Fibroblast of skin of back (primary cell): ENCODE results near the gene ARL8A.
A peak's percentile ranks its signal among the peaks of the same experiment; 100 is the strongest.

ENCODE experiments used
- DNase-seq: peaks from one replicate; pipeline ENCODE4 v3.0.0-alpha.2; 2013

ARL8A gene

GRCh38 chr1:202135221-202135721, 9.3 kb downstream of the ARL8A start:
- peak; percentile 60 for DNase-seq

GRCh38 chr1:202134645-202135172, 9.8 kb downstream of the ARL8A start:
- no peak for DNase-seq

- DNase-seq = no peak
Observed at GRCh38 chr1:202133989-202134388, 10.5 kb downstream of the ARL8A start.

DNA sequence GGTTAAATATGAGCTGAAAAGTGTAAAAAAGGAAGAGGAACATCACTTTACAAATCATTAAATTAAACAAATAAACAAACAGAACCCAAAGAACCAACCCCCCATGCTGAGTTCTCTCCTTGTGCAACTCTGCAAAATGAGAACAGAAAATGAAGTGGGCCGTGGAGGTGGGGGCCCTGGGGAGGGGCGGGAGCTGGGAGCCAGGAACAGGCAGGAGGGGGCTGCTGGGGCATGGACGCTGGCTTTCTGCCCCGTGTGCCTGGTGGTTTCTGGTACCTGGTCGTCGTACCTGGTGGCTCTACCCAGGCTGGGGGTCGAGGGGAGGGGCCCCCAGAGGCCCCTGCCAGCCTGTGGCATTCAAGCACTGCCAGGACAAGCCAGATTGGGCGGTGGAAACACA, 11.0 kb downstream of the ARL8A start:
- DNase-seq = no peak

- no peak for DNase-seq
Observed at GRCh38 chr1:202133001-202133400, 11.5 kb downstream of the ARL8A start.

- no peak for DNase-seq
Observed at GRCh38 chr1:202131956-202132821, 12.3 kb downstream of the ARL8A start.

GRCh38 chr1:202130816-202131522, 13.6 kb downstream of the ARL8A start:
- DNase-seq = no peak

DNA sequence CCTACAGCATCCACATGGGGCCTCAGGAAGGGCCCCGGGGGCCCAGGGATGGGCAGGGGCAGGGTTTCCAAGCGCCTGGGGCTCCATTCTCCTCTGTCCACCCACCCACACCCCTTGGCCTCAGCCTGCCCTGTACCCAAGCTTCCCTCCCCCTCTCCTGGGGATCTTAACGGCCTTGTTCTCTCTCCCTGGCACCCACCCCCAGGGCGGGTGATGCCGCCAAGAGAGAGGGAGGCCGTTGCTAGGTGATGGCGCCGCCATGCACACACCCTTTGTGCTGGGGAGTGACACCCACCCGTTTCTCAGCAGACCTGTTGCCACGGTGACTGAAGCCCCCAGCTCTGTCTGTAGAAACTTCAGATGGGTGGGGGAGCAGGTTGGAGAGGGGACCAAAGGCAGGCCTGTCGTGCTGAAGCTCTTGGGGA, 14.2 kb downstream of the ARL8A start:
- no peak for DNase-seq

DNA sequence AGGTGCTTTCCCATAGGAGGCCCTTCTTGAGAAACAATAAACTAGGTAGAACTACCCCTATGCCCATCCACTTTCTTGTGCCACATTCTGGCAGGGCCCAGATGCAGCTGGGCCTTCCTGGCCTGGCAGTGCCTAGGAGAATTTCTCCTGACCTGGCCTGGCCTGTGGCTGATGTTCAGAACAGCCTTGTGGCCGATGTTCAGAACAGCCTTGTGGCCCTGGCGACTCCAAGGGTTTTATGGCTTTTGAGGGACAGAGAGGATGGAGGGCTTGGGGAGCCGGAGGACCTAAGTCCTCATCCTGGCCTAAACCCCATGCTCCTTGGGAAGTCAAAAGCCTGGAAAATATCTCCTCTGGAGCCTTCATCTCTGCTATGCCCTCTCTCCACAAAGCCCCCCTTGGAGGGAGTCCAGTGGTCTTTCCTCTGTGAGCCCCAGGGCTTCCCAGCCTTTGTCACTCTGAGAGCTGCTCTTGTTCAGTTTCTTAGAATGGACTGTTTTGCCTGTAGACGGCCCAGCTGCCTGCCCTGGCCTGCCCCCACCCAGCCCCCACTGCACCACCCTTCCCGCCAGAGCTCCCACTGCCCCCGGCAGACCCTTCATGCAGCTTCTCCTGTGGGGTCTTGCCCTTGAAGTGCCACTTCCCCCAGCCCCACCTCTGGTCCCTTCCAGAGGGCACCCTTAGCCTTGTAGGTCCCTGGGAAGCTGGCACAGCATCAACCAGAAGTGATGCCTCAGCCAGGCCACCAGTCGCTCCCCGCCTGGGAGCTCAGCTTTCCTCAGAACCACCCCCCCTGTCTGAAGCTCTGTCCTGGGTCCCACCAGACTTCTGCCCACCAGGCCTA, 14.9 kb downstream of the ARL8A start:
- DNase-seq = no peak

DNA sequence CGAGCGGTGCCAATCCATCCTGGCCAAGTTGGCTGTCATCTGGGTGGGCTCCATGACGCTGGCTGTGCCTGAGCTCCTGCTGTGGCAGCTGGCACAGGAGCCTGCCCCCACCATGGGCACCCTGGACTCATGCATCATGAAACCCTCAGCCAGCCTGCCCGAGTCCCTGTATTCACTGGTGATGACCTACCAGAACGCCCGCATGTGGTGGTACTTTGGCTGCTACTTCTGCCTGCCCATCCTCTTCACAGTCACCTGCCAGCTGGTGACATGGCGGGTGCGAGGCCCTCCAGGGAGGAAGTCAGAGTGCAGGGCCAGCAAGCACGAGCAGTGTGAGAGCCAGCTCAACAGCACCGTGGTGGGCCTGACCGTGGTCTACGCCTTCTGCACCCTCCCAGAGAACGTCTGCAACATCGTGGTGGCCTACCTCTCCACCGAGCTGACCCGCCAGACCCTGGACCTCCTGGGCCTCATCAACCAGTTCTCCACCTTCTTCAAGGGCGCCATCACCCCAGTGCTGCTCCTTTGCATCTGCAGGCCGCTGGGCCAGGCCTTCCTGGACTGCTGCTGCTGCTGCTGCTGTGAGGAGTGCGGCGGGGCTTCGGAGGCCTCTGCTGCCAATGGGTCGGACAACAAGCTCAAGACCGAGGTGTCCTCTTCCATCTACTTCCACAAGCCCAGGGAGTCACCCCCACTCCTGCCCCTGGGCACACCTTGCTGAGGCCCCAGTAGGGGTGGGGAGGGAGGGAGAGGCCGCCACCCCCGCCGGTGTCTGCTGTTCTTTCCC, 16.5 kb downstream of the ARL8A start:
- no peak for DNase-seq

GRCh38 chr1:202127061-202127460, 17.5 kb downstream of the ARL8A start:
- DNase-seq = no peak

DNA sequence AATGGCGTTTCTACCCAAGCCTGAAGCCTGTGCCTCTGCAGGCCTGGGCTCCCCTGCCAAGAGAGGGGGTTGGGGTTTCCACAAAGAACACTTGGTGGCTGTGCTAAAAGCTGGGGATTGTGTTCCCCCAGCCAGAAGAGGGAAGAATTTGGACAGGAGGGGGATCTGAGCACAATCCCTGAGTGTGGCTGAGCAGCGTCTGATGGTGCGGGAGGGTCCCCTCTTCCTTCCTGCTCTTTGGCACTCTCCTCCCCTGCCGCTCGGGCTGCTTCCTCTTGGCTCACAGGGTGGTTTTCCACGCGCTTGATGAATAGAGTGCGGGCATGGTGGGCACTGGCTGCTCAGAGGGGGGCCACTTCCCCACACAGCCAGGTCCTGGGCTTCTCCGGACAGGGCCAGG, 18.1 kb downstream of the ARL8A start:
- DNase-seq = no peak

GRCh38 chr1:202125611-202126010, 18.9 kb downstream of the ARL8A start:
- no peak for DNase-seq

DNA sequence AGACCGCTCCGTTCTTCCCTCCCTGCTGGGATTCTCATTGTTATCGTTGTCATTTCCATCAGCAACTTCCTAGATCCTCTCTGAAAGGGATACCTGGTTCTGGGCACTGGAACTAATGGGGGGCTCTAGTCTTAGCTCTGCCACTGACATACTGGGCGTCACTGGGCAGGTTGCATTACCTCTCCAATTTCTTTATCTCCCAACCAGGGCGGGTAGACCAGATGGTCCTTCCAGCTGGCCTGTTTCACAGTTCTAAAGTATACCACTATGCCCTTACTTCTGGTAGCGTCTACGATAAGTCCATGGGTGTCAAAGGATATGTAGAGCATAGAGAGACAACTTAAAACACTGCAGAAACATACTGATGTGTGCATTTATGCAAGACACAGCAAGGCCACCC, 20.4 kb downstream of the ARL8A start:
- DNase-seq = no peak

DNA sequence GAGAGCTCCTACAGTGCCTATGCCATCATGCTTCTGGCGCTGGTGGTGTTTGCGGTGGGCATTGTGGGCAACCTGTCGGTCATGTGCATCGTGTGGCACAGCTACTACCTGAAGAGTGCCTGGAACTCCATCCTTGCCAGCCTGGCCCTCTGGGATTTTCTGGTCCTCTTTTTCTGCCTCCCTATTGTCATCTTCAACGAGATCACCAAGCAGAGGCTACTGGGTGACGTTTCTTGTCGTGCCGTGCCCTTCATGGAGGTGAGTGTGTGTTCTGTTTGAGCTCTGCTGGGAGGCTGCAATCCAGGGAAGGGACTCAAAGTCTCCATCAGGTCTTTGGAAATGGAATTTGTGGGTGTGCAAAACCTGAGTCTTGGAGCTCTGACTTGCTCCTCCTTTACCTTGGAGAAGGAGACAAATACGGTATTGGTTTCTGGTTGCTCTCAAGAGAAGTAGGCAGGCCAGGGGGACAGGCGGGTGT, 21.2 kb downstream of the ARL8A start:
- no peak for DNase-seq

- DNase-seq = no peak
Observed at GRCh38 chr1:202122639-202123335, 21.8 kb downstream of the ARL8A start, which contains the start of gene GPR37L1. Gene GPR37L1 (plus strand): TSS chr1:202122917. CDS start chr1:202122964, 47 bp downstream.

- no peak for DNase-seq
Observed at GRCh38 chr1:202121006-202121405, 23.5 kb downstream of the ARL8A start.

DNA sequence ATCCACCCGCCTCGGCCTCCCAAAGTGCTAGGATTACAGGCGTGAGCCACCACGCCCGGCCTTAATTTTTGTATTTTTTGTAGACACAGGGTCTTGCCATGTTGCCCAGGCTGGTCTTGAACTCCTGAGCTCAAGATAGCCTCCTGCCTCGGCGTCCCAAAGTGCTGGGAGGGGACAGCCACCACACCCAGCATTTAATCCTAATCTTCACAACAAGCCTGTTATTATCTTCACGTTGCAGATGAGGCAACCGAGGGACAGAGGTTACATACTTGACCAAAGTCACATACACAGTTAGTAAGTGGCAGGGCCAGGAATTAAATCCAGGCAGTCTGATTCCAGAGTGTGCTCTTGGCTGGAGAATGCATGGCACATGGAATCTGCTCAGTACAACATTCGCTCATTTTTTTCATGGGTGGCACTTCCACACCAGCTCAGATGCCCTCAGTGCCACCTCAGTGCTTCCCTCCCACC, 26.6 kb downstream of the ARL8A start:
- DNase-seq = no peak

- no peak for DNase-seq
Observed at GRCh38 chr1:202116287-202116686, 28.2 kb downstream of the ARL8A start.

DNA sequence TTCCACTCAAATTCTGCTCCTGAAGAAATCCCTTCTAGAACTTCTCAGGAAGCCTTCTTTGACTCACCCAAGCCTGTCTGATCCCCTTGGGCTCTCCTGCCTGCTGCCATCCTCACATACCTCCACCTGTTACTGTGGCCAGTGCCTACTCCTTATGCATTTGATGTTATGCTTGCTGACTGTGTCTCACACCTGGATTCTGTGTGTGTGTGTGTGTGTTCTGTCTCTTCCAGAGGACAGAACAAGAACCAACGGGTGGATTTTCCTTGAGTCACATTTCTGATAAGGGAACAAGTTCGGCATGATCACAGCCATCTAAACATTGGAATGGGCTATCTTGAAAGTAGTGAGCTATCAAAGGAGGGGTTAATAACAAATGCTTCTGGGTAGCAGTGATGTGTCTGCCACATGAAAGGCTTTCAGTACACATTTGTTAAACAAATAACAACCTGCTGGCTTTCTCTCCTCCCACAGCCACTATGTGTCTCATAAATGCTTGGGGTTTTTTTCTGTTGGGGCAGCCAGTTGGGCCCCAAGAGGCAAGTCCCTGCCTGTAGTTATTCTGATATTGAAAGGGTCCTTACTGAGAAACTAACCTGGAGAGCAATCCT, 30.7 kb downstream of the ARL8A start:
- no peak for DNase-seq
